Fibroblast of skin of back (primary cell): Measurements from ENCODE around the gene CLCA4.
"Not testable (repeated sequence)": the region's sequence is repeated elsewhere in the genome, so short reads cannot be mapped to it uniquely, and the experiment has no call there.

Experiments
- DNase-seq: peaks from one replicate; pipeline ENCODE4 v3.0.0-alpha.2; 2013

The CLCA4 gene

DNA sequence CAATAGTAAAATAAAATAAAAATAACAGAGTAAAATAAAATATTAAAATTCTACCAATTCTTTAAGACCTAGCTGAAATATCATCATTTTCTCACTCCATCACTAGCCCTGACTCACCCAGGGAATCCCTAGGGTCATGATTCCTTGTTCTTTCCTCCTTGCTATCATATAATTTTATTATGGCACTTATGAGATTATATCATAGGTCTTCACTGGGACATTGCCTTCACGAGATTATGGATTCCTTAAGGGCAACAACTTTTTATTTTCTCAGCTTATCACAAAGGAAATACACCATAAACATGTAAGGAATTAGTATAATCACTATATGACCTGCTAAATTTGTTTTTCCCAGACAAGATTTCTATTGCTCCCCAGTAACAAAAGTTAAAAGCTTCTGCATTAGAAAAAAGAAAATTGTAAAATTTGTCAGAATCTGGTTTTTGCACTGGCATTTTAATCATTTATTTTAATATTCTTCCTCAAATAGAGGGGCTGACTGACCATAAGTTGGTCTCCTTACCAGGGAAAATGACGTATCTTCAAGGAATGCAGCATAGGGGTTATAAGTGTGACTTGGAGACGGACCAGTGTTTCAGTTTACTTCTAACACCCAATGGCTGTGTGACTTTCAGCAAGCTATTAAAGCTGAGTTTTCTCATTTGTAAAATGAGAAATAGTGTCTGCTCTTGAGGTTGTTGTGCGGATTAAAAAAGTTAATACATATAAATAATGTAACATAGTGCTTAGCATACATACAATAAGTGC is 8.8 kb upstream of the CLCA4 start:
- DNase-seq, result peak; percentile 5

DNA sequence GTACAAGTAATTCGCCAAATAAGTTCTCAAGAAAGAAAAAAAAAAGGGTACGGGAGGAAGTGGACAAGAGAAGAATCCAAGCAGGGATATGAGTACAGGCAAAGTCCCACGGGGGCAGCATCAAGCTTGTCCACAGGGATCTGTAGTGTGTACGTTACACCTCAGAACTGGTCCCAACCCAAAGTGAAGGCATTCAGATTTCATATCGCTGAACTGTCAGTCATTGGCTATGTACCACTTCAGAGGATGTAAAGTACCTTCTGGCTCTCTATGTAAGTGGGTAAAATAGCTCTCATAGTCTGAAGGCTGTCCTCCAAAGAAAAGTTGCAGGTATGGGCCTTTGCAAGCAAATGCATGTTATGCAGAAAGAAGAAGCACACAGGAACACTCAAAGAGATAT is 8.1 kb upstream of the CLCA4 start:
- DNase-seq, result no peak

DNA sequence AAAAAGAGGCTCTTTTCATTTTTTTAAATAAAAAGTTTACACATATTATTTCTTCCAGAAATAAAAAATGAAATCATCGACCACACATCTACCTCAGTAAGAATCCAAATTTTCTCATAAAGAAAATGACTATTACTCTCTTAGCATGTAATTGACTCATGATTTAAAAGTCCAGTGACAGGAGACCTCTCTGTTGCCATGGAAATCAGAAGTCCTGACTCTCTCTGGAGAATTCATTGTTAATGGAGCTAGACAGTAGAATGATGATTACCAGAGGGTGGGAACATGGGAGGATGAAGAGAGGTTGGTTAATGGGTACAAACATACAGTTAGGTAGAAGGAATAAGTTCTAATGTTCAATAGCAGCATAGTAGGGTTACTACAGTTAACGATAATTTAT is 5.0 kb upstream of the CLCA4 start:
- peak; percentile 8 for DNase-seq

DNA sequence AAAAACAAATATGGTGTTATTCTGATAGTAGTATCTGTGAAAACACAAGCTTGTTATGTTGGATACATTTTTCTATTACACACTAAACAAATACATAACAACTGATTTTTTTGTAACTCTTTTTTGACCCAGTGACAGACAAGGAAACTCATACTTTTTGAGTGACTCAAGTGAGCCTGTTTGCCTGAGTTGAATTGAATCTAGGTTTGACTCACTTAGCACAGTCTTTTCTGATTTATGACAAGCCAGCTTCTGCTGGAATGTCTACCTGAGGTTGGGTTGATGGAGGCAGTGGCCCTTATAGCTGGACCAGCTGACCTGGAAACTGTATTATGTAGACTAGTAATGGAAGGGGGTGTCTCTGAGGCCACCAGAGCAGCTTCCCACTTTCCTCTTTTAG is 4.2 kb upstream of the CLCA4 start:
- peak; percentile 32 for DNase-seq

DNA sequence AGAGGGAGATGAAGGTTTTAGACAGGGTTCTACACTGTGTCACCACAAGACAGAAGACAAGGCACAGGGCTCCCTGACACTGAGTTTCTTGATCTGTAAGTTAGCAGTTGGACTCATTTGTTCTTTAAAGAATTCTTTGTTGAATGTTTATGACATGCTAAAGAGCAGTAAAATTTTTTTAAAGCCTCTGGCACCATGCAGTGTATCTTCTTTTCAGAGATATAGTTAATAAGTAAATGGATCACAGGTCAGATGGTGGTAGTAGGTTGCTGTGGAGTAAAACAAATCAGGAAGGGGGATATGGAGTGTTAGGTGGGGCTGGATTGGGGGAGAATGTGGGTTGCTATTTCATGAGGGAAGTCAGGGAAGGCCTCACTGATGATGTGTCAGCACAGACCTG is 2.0 kb downstream of the CLCA4 start:
- DNase-seq, result no peak

DNA sequence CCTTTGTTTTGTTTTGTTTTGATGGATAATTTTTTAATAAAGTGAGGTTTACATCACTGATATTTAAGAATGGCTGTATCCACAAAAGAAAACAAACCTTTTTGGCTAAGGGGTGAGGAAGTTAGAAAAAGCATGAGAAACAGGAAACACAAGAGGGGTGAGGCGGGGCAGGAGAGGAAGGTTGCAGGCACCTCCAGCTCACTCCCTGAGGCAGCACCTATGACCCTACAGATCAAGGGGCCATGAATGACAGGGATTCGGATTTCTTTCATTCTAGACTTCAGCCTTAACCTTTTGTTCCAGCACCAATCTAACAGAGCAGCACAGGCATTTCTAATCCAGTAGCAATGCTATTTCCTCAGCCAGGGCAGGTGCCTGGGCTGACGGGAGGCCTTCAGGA is 4.4 kb downstream of the CLCA4 start:
- no peak for DNase-seq

DNA sequence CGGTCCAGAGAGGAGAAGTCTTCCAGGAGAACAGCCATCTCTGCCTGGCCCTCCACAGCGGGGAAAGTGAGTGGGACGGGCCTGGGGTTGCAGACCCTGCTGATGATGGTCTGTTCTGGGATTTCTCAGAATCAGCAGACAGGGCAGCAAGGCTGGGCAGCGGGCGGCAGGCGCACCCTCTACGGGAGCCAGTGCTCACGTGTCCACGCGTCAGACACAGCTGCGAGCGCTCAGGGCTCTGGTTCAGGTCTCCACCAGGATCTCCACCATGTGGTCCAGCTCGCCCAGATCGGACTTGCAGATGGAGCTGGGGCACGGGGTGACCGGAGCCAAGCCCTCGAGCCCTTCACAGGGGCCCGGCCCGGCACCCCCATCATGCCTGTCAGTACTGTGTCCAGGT is 5.5 kb downstream of the CLCA4 start:
- DNase-seq, result no peak

DNA sequence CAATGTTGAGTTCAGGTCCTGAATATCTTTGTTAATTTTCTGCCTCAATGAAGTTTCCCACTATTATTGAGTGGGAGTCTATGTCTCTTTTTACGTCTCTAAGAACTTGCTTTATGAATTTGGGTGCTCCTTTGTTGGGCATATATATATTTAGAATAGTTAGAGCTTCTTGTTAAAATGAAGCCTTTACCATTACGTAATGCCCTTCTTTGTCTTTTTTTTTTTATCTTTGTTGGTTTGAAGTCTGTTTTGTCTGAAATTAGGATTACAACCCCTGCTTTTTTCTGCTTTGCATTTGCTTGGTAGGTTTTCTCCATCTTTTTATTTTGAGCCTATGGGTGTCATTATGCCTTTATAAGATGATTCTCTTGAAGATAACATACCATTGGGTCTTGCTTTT is 10.9 kb downstream of the CLCA4 start:
- DNase-seq, result no peak

DNA sequence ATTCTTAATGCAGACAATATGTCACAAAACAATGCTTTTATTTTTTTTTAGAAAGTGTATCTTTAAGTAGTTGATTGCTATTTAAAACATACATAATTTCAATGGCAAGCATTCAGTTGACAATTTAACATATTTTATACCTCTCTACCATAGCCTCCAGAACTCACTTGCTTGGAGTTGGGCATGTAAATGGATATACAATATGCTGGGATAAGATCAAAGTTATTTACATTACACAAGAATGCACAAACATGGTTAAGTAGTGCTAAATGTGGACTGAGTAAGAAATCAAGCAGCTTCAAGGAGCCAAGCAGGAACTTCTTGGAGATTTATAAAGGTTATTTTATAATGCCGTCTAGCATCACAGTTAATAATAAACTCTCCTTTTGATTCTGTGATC is 17.0 kb downstream of the CLCA4 start:
- DNase-seq, result no peak

DNA sequence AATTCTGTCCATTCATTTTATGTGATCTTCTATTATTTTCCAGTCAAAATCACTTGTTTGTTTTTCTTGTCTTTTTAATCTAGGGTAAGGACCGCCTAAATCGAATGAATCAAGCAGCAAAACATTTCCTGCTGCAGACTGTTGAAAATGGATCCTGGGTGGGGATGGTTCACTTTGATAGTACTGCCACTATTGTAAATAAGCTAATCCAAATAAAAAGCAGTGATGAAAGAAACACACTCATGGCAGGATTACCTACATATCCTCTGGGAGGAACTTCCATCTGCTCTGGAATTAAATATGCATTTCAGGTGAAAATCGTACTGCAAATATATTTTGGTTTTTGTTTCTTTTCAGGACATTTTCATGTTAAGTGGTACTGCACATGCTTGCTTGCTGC is 20.5 kb downstream of the CLCA4 start:
- no peak for DNase-seq

DNA sequence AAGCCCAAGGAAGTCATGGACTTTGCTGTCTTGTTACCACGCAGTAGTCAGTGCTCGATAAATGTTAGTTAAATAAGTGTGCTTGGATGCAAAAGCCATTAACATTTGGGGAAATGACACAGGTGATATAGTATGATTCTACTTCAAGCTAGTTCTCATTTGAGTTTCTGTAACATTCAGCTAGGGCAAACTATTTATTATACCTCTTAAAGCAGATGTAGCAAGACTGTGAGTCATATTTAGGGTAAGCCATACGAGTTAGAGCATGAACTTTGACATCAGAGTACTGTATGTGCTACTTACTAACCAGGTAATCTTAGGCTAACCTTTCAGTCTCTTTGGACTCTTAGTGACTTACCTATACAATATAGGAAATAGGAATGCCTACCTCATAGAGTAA is 21.0 kb downstream of the CLCA4 start:
- no peak for DNase-seq

DNA sequence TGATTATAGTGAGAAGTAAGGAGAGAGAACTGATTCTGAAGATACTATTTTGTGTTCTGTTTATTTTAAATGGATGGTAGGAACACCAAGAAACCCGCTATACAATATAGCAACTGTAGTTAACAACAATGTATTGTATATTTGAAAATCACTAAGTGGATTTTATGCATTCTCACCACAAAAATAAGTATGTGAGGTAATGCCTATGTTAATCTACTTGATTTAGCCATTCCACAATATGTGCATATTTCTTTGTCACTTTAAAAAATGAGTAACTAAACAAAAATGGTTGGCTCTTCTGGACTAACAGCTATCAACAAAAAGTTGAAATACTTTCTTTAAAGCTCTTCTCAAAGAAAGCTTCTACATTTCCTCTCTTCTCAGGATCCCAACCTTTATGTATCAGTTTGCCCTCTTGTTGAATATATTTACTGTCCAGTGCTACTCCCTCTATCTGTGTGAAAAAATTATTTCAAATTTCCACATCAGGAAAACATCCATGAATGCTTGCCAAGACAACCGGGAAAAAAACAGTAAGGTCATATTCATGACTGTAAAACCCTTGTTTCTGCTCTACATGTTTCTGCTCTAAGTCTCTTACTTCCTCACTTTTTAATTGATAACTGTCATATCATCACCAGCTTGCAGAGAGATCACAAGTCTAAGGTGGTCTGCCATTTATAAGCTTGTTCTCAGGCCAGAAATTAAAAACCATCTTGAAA is 27.0 kb downstream of the CLCA4 start:
- peak; percentile 11 for DNase-seq

DNA sequence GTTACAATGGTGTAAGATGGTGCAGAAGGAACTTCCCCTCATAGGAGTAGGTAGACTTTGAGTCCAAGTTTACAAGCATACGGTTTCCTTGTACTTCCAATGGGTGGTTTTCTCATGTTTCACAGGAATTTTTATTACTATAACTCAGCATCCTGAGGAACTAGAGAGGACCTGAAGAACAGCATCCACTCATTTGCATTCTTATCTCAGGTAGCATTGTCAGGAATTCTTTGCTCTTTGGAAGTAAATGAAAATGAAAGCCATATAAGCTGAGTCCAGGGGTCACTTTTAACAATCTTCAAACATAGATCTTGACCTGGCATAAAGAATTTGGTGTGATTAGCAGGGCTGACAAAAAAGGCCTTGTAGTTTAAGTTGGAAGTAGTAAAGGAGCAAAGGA is 34.4 kb downstream of the CLCA4 start:
- no peak for DNase-seq

DNA sequence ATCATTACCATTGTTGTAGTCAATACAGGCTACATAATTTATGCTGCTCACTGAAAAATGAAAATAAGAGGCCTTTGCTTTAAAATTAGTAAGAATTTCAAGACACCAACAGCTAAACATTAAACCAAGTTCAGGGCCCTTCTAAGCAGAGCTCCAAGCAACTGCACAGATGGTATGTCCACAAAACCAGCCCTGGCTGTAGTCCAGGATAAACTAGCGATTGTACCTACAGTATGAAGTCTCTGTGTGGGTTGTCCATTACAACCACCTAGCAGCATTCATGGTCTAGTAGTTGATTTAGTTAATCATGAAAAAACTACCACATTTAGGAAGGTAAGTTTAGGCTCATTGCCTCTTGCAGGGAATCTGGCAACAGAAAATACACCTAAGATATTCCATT is 35.3 kb downstream of the CLCA4 start:
- DNase-seq, result no peak

DNA sequence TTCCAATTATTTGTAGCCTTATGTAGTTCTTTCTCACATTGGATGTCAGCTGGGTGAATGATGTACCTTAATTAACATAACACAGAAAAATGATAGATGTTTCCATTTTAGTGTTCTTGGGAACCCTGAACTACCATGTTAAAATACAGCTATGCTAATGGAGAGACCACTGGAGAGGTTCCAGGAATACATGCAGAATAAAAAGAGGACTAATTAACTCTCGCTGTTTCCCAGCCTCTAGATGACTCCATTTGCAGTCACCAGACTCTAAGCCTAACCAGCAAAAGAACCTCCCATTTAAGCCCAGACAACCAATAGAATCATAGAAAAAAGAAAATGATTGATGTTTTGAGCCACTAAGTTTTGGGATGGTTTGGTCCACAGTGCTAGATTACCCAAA is 36.2 kb downstream of the CLCA4 start:
- DNase-seq, result no peak

DNA sequence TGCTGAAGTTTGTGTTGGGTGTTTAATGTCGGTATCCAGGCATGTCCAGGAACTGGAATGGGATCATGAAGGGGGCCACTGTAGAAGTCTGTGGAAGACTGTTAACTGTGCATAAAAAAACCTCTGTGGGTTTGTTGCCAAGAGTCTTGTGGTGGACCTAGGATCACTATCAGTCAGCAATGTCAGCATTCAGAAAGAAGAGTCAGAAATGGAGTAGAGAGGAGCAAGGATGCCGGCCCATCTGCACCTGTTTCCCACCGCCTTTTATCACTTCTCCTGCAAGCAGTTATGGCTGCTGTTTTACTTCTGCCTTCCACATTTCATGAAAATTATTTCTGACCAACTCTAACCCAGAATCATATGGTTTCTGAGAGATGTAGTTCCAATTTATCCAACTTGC is 36.7 kb downstream of the CLCA4 start:
- no peak for DNase-seq

DNA sequence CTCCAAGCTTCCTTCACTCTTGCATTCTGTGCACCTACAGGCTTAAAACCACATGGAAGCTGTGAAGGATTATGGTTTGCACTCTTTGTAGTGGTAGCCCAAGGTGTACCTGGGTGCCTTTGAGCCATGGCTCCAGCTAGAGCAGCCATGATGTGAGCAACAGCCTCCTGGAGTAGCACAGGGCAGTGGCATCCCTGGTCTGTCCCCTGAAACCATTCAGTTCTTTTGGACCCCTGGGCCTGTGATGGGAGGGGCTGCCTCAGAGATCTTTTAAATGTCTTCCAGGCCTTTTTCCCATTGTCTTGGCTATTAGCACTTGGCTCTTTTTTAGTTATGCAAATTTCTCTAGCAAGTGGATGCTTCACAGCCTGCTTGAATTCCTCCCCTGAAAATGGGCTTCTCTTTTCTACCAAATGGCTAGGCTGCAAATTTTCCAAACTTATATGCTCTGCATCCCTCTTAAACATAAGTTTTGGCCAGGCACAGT is 47.4 kb downstream of the CLCA4 start:
- DNase-seq, result no peak

DNA sequence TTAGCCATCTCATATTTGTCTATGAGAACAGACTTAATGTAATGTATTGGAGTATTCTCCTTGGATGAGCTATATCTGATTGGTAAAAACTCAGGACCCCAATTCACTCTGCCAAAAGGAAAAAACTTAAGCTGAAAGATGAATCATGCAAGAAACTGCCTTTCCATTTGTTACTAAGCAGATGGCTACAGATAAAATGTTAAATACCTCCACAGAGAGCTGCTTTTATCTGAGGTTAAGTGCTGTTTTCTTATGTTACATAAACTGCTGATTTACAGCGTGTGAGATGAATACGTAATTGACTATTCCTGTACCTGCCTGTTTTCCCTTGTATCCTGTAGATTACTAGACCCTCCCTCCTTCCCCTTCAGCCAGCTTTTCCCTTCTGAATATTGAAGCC is 49.3 kb downstream of the CLCA4 start:
- no peak for DNase-seq

DNA sequence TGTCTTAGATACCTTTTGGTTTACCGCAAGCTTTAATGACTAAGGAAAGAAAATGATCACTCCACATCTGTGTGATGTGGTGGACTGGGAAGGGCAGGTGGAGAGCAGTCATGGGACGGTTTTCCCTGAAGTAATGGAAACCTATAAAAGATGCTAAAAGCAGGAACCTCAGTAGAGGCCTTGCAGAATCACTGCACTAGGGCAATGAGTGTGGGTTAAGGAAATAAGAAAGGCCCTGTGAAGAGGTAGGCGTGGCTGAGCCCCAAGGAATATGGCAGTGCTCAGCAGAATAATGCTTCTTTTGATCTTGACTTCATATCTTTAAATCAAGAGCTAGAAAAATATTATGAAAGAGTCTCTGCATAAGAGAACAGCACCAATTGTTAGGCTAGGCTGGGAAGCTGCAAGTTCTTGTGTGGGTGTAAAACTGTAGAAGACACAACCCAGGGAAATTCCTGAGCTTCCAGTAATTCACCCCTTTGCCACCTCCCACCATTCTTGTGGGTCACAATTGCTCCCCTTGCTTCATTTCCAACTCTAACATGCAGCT is 49.9 kb downstream of the CLCA4 start:
- DNase-seq, result no peak

DNA sequence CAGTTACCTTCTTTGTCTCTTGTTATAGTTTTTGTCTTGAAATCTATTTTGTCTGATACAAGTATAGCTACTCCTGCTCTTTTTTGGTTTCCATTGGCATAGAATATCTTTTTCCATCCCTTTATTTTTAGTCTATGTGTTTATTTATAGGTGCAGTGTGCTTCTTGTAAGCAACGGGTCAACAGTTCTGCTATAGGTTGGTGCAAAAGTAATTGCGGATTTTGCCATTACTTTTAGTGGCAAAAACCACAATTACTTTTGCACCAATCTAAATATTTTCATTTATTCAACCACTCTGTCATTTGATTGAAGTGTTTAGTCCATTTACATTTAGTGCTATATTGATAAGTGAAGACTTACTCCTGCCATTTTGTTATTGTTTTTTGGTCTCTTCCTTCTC is 59.2 kb downstream of the CLCA4 start:
- not testable (repeated sequence) for DNase-seq

DNA sequence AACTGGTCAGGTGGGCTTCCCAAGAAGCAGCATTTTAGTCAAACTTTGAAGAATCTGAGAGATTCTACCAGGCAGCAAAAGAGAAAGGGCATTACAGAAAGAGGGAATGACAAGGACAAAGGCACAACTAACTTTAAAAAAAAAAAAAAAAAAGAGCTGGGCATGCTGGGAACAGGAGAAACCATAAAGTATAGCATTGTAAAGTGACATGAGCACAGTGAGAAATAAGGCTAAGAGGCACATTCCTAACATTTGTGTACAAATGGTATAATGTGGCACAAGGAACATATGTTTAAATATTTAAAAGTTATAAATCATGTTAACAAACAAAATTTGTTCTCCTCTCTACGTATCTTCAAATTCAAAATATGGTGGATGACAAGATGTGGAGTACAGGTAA is 69.6 kb downstream of the CLCA4 start:
- no peak for DNase-seq

DNA sequence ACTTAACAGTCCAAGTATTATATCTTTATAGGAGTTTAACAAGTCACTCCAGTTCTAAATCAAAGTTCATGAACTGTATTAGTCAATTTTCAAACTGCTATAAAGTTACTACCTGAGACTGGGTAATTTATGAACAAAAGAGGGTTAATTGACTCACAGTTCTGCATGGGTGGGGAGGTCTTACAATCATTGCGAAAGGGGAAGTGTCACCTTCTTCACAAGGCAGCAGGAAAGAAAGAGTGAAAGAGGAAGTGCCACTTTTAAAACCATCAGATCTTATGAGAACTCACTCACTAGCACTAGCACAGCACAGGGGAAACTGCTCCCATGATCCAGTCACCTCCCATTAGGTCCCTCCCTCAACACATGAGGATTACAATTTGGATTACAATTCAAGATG is 70.0 kb downstream of the CLCA4 start:
- DNase-seq, result no peak

DNA sequence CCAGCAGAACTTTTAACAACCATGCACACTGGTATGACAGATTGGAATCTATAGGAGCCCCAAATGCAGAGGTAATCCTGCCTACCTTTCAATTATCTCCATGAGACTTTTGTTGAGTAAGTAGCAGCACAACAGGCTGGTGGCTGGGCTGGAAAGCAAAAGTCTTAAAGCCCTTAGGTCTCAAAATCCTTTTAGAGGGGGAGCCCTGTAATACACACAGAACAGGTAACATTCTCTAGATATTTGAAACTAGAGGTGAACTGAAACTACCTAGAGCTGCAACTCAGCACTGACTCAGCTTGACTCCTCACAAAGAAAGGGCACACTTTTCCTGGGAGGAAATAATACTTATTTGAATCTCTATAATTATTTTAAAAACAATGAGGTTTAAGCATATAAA is 71.5 kb downstream of the CLCA4 start:
- DNase-seq, result no peak

DNA sequence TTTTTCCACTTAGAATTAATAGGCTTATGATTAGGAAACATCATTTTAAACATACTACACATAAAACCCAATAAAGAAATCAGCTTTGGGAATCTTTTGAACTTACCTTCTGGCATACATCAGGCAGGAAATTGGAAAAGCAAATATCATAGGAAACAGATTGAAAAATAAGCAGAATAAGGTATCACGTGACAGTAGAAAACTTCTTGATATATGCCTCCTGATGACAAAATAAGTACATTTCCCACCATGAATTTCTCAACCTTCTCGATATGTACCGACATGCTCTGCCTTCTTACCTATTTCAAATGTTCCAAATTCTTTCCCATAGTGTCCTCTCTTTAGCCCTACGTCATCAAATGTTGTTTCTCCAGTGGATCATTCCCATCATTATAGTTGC is 72.4 kb downstream of the CLCA4 start:
- DNase-seq, result no peak
